Calu3 (cell line): ENCODE results near the gene HSPG2. TPM values are rescaled to one million over a fixed set of nuclear protein-coding genes. Genes with fewer than 3 reads are reported as not detected.

Experiments
- BruUV-seq: library from RNA; stranded (reverse); fragments of 400-500 nt; replicated peaks from 2 replicates; lab custom pipeline; 2021; lab: Mats Ljungman, UMichigan
- CTCF ChIA-PET: fragments of 300-600 bp; sonication (Branson Sonifier 250); formaldehyde crosslinking; loops from one replicate; lab custom pipeline; 2022; ENCODE audit warnings: antibody characterized with exemption; lab: Charles Lee
- DNase-seq: peaks from one replicate; pipeline ENCODE4 v3.0.0; 2022
- H3K27ac Mint-ChIP-seq: one replicate; pipeline ENCODE4 v1.8.0; 2022; ENCODE audit warnings: mixed read lengths; ENCODE audit not compliant: unreplicated experiment
- H3K27me3 Mint-ChIP-seq: one replicate; pipeline ENCODE4 v1.8.0; 2022; ENCODE audit warnings: mixed read lengths; ENCODE audit not compliant: unreplicated experiment
- H3K36me3 Mint-ChIP-seq: one replicate; pipeline ENCODE4 v1.8.0; 2022; ENCODE audit warnings: mild to moderate bottlenecking, moderate library complexity, mixed read lengths; ENCODE audit not compliant: insufficient read depth, unreplicated experiment
- H3K4me1 Mint-ChIP-seq: one replicate; pipeline ENCODE4 v1.8.0; 2022; ENCODE audit warnings: mild to moderate bottlenecking, low read depth, mixed read lengths; ENCODE audit not compliant: unreplicated experiment
- H3K4me3 Mint-ChIP-seq: one replicate; pipeline ENCODE4 v1.8.0; 2022; ENCODE audit warnings: mild to moderate bottlenecking, low read depth, moderate library complexity, mixed read lengths; ENCODE audit not compliant: unreplicated experiment
- H3K9me3 Mint-ChIP-seq: one replicate; pipeline ENCODE4 v1.8.0; 2022; ENCODE audit warnings: low read depth, mixed read lengths; ENCODE audit not compliant: unreplicated experiment
- CTCF ChIP-seq: fragments of 200-600 bp; IDR thresholded peaks from one replicate; pipeline ENCODE4 v1.8.0; 2022; ENCODE audit warnings: antibody characterized with exemption; ENCODE audit not compliant: unreplicated experiment
- intact Hi-C: fragments of 100-400 bp; cut with micrococcal nuclease; formaldehyde crosslinking; loops from one replicate; pipeline ENCODE4 v1.10.0; 2022; ENCODE audit not compliant: unreplicated experiment
- total RNA-seq: library from RNA; stranded (reverse); gene quantifications from 2 replicates; pipeline ENCODE4 v1.2.3, GENCODE V29; 2022

Gene HSPG2
- total RNA-seq, 1 experiment from 2014 or later, result 397 TPM

- CTCF ChIA-PET, result no interaction called here
- BruUV-seq, result no TSS peak
- peaks cover 75% of the 10 kb centered on the region for H3K36me3 Mint-ChIP-seq
- no peak for TF ChIP-seq CTCF
- intact Hi-C loops, result no loop called here
- H3K9me3 Mint-ChIP-seq, result no peaks in the 10 kb centered on the region
- no peak overlapping the region for H3K4me3 Mint-ChIP-seq
- no peak overlapping the region for H3K27ac Mint-ChIP-seq
- DNase-seq, result no peak
- no peaks in the 10 kb centered on the region for H3K4me1 Mint-ChIP-seq
- H3K27me3 Mint-ChIP-seq, result no peaks in the 10 kb centered on the region
These were observed 50.5 kb downstream of the HSPG2 start for GRCh38 chr1:21886486-21887215.

GRCh38 chr1:21885236-21886037 lies 51.7 kb downstream of the HSPG2 start:
- no peak overlapping the region for H3K4me3 Mint-ChIP-seq
- no peak for TF ChIP-seq CTCF
- CTCF ChIA-PET, result interaction anchor here (0.5 kb wide), 1 partner anchor 107 kb away, joined by 3 read pairs; no protein-coding TSS in a partner anchor
- H3K27ac Mint-ChIP-seq, result peak overlapping the region; percentile 42
- no peaks in the 10 kb centered on the region for H3K4me1 Mint-ChIP-seq
- no peaks in the 10 kb centered on the region for H3K9me3 Mint-ChIP-seq
- BruUV-seq, result no TSS peak
- DNase-seq, result no peak
- intact Hi-C loops, result no loop called here
- H3K36me3 Mint-ChIP-seq, result peaks cover 76% of the 10 kb centered on the region
- H3K27me3 Mint-ChIP-seq, result no peaks in the 10 kb centered on the region

GRCh38 chr1:21884456-21885235 lies 52.5 kb downstream of the HSPG2 start:
- no peak for DNase-seq
- BruUV-seq, result no TSS peak
- no peaks in the 10 kb centered on the region for H3K4me1 Mint-ChIP-seq
- peaks cover 74% of the 10 kb centered on the region for H3K36me3 Mint-ChIP-seq
- no peaks in the 10 kb centered on the region for H3K9me3 Mint-ChIP-seq
- no peak for TF ChIP-seq CTCF
- no peak overlapping the region for H3K27ac Mint-ChIP-seq
- CTCF ChIA-PET, result no interaction called here
- H3K27me3 Mint-ChIP-seq, result no peaks in the 10 kb centered on the region
- no peak overlapping the region for H3K4me3 Mint-ChIP-seq
- intact Hi-C loops, result no loop called here

GRCh38 chr1:21882721-21883415 lies 54.2 kb downstream of the HSPG2 start:
- Mint-ChIP-seq H3K4me3 (no peak overlapping the region), H3K27ac (no peak overlapping the region), H3K9me3 (no peaks in the 10 kb centered on the region), H3K4me1 (no peaks in the 10 kb centered on the region), H3K27me3 (no peaks in the 10 kb centered on the region), H3K36me3 (peaks cover 80% of the 10 kb centered on the region)
- intact Hi-C loops, result no loop called here
- BruUV-seq, result no TSS peak
- CTCF ChIA-PET, result interaction anchor here (0.6 kb wide), 1 partner anchor 1118 kb away, joined by 3 read pairs; no protein-coding TSS in a partner anchor
- no peak for DNase-seq
- no peak for TF ChIP-seq CTCF
